Activated naive CD4-positive, alpha-beta T cell treated with anti-CD3 and anti-CD28 coated beads, Interleukin-2, amount 50 U/mL, for 72 hours (primary cell): ENCODE data around the gene NADK. TPM values are rescaled to one million over a fixed set of nuclear protein-coding genes. Genes with fewer than 3 reads are reported as not detected.

ENCODE experiments used
- ATAC-seq, 2 donors: fragments of 150-1000 bp; cut with Tn5 transposase; 2 replicates each; pipeline ENCODE4 v1.10.0; 2021; ENCODE audit warnings: mild to moderate bottlenecking in 2 of 2, moderate library complexity in 2 of 2
- DNase-seq, 2 donors: peaks; one replicate each; pipeline ENCODE4 v3.0.0; 2021 to 2022; ENCODE audit warnings: low spot score in 2 of 2
- H3K27ac Mint-ChIP-seq, 2 donors: one replicate each; pipeline ENCODE4 v1.8.0; 2022; ENCODE audit warnings: mild to moderate bottlenecking in 2 of 2, mixed read lengths in 2 of 2
- H3K36me3 Mint-ChIP-seq, 2 donors: one replicate each; pipeline ENCODE4 v1.8.0; 2022; ENCODE audit warnings: mixed read lengths in 2 of 2
- H3K9me3 Mint-ChIP-seq, 2 donors: one replicate each; pipeline ENCODE4 v1.8.0; 2022; ENCODE audit warnings: mixed read lengths in 2 of 2
- total RNA-seq, 2 donors: library from RNA; stranded (reverse); gene quantifications; one replicate each; pipeline ENCODE4 v1.2.3, GENCODE V29; 2022

Gene NADK
- total RNA-seq, 2 donors from 2014 or later = 64.7 to 67.6 TPM

GRCh38 chr1:1777583-1777899 is 729 bp downstream of the NADK start:
- H3K9me3 Mint-ChIP-seq = no peaks in the 10 kb centered on the region
- peaks cover 2 to 12% of the 10 kb centered on the region in 2 donors for H3K36me3 Mint-ChIP-seq
- peak overlapping the region; percentile 78 to 94 for H3K27ac Mint-ChIP-seq
- DNase-seq (no peak), ATAC-seq (no peak)

- DNase-seq (no peak), ATAC-seq (no peak)
- peak overlapping the region; percentile 78 to 94 for H3K27ac Mint-ChIP-seq
- H3K9me3 Mint-ChIP-seq = no peaks in the 10 kb centered on the region
- H3K36me3 Mint-ChIP-seq = peaks cover 8 to 12% of the 10 kb centered on the region in 2 donors
Observed at GRCh38 chr1:1776672-1777582, 1.3 kb downstream of the NADK start.

- ATAC-seq (no peak), DNase-seq (no peak)
- H3K9me3 Mint-ChIP-seq = peaks cover 0 to 4% of the 10 kb centered on the region in 2 donors
- peak overlapping the region in 1 of 2 donors; percentile 78 for H3K27ac Mint-ChIP-seq
- H3K36me3 Mint-ChIP-seq = peaks cover 18 to 19% of the 10 kb centered on the region in 2 donors
Observed at GRCh38 chr1:1775327-1776226, 2.7 kb downstream of the NADK start.

GRCh38 chr1:1773874-1774273 is 4.4 kb downstream of the NADK start:
- Mint-ChIP-seq H3K27ac (no peak overlapping the region), H3K9me3 (peaks cover 0 to 4% of the 10 kb centered on the region in 2 donors), H3K36me3 (peaks cover 19 to 27% of the 10 kb centered on the region in 2 donors)
- DNase-seq (no peak), ATAC-seq (no peak)

GRCh38 chr1:1771096-1771495 is 7.2 kb downstream of the NADK start:
- peaks cover 14 to 44% of the 10 kb centered on the region in 2 donors for H3K36me3 Mint-ChIP-seq
- H3K9me3 Mint-ChIP-seq = peaks cover 0 to 4% of the 10 kb centered on the region in 2 donors
- DNase-seq = no peak
- ATAC-seq = no peak
- no peak overlapping the region for H3K27ac Mint-ChIP-seq

- peaks cover 11 to 44% of the 10 kb centered on the region in 2 donors for H3K36me3 Mint-ChIP-seq
- H3K27ac Mint-ChIP-seq = peak overlapping the region in 1 of 2 donors; percentile 60
- DNase-seq (no peak), ATAC-seq (no peak)
- H3K9me3 Mint-ChIP-seq = peaks cover 0 to 4% of the 10 kb centered on the region in 2 donors
Observed at GRCh38 chr1:1770102-1770501, 8.2 kb downstream of the NADK start.

- Mint-ChIP-seq H3K9me3 (peaks cover 0 to 4% of the 10 kb centered on the region in 2 donors), H3K27ac (no peak overlapping the region), H3K36me3 (peaks cover 11 to 44% of the 10 kb centered on the region in 2 donors)
- no peak for ATAC-seq
- no peak for DNase-seq
Observed at GRCh38 chr1:1768249-1768992, 9.8 kb downstream of the NADK start.

GRCh38 chr1:1764876-1765470 is 13.3 kb downstream of the NADK start:
- H3K36me3 Mint-ChIP-seq = peaks cover 4 to 25% of the 10 kb centered on the region in 2 donors
- DNase-seq (no peak), ATAC-seq (no peak)
- no peaks in the 10 kb centered on the region for H3K9me3 Mint-ChIP-seq
- no peak overlapping the region for H3K27ac Mint-ChIP-seq

GRCh38 chr1:1763657-1764621 is 14.3 kb downstream of the NADK start:
- Mint-ChIP-seq H3K27ac (peak overlapping the region in 1 of 2 donors; percentile 65), H3K9me3 (no peaks in the 10 kb centered on the region), H3K36me3 (peaks cover 4 to 21% of the 10 kb centered on the region in 2 donors)
- DNase-seq = no peak
- peak in 1 of 2 donors; percentile 40 for ATAC-seq

GRCh38 chr1:1761504-1762376 is 16.5 kb downstream of the NADK start:
- no peaks in the 10 kb centered on the region for H3K9me3 Mint-ChIP-seq
- peak overlapping the region in 1 of 2 donors; percentile 69 for H3K27ac Mint-ChIP-seq
- ATAC-seq (no peak), DNase-seq (no peak)
- H3K36me3 Mint-ChIP-seq = peaks cover 0 to 4% of the 10 kb centered on the region in 2 donors

- ATAC-seq (no peak), DNase-seq (no peak)
- H3K27ac Mint-ChIP-seq = no peak overlapping the region
- H3K9me3 Mint-ChIP-seq = no peaks in the 10 kb centered on the region
- H3K36me3 Mint-ChIP-seq = peaks cover 0 to 4% of the 10 kb centered on the region in 2 donors
Observed at GRCh38 chr1:1760715-1761114, 17.6 kb downstream of the NADK start.

GRCh38 chr1:1760345-1760650 is 18.0 kb downstream of the NADK start:
- ATAC-seq (no peak), DNase-seq (no peak)
- H3K9me3 Mint-ChIP-seq = no peaks in the 10 kb centered on the region
- no peak overlapping the region for H3K27ac Mint-ChIP-seq
- peaks cover 0 to 4% of the 10 kb centered on the region in 2 donors for H3K36me3 Mint-ChIP-seq

- DNase-seq (no peak), ATAC-seq (no peak)
- peaks cover 0 to 4% of the 10 kb centered on the region in 2 donors for H3K36me3 Mint-ChIP-seq
- H3K9me3 Mint-ChIP-seq = no peaks in the 10 kb centered on the region
- peak overlapping the region in 1 of 2 donors; percentile 10 for H3K27ac Mint-ChIP-seq
Observed at GRCh38 chr1:1759456-1760344, 18.6 kb downstream of the NADK start.
